Measurements from ENCODE around the gene NAB1. TPM values are rescaled to one million over a fixed set of nuclear protein-coding genes. Genes with fewer than 3 reads are reported as not detected.

Gene NAB1
- total RNA-seq, 1 experiment from 2014 or later = 36.9 TPM

- no peak overlapping the region for H3K27ac ChIP-seq (ENCODE audit: insufficient read length, low read depth, low read length)
- H3K36me3 Mint-ChIP-seq (ENCODE audit: insufficient read depth in 1 of 3, low read depth in 3 of 3) = peaks cover 0 to 8% (median 0%) of the 10 kb centered on the region in 3 experiments; a peak in 4 of 7 replicates
- H3K9me3 ChIP-seq (ENCODE audit: control insufficient read depth, low read depth, low read length) = no peaks in the 10 kb centered on the region
- no peak overlapping the region for H3T11ph ChIP-seq (ENCODE audit: low read length)
- no peak overlapping the region for H4K91ac ChIP-seq (ENCODE audit: insufficient read length, low read depth, low read length)
- peaks cover 14 to 24% of the 10 kb centered on the region in 2 experiments for H3K4me1 Mint-ChIP-seq
- no peak overlapping the region for H3K56ac ChIP-seq (ENCODE audit: insufficient read length, low read depth, low read length)
- no peak overlapping the region for H4K8ac ChIP-seq (replicated peaks; ENCODE audit: insufficient read length, low read depth, low read length)
- H3K27me3 Mint-ChIP-seq (ENCODE audit: low read depth) = no peaks in the 10 kb centered on the region
- H4K5ac ChIP-seq (ENCODE audit: insufficient read length, low read depth, low read length) = no peak overlapping the region
- no peak overlapping the region for H3K9ac ChIP-seq (ENCODE audit: extremely low read depth, insufficient read length, low read length)
- H3K18ac ChIP-seq (ENCODE audit: insufficient read length, low read depth, low read length) = no peak overlapping the region
- no peak overlapping the region for H2BK120ac ChIP-seq (ENCODE audit: low read depth, low read length, poor library complexity, severe bottlenecking)
- H3K9me3 Mint-ChIP-seq = no peaks in the 10 kb centered on the region
- no peak overlapping the region for H2BK20ac ChIP-seq (ENCODE audit: low read depth, low read length, poor library complexity, severe bottlenecking)
- H3K14ac ChIP-seq (ENCODE audit: insufficient read depth, low read length) = no peak overlapping the region
- no peaks in the 10 kb centered on the region for H3K27me3 ChIP-seq (ENCODE audit: insufficient read depth, low read length)
- H3K23me2 ChIP-seq (ENCODE audit: insufficient read length, low read depth, low read length, poor library complexity, severe bottlenecking) = no peaks in the 10 kb centered on the region
- H3K79me1 ChIP-seq (ENCODE audit: insufficient read depth, low read depth, low read length, poor library complexity, severe bottlenecking) = peaks cover 5% of the 10 kb centered on the region
- peaks cover 7% of the 10 kb centered on the region; the same call in 1 of the 2 replicates for H3K79me2 ChIP-seq (ENCODE audit: insufficient read depth, low read length)
- no peak overlapping the region for H2BK12ac ChIP-seq (ENCODE audit: insufficient read length, low read depth, low read length)
- H3K4ac ChIP-seq (ENCODE audit: low read depth, low read length) = no peak overlapping the region
- H4K20me1 ChIP-seq (ENCODE audit: control insufficient read depth, insufficient read depth, insufficient read length) = no peaks in the 10 kb centered on the region
- no peak overlapping the region for H3K27ac Mint-ChIP-seq
- H3K4me1 ChIP-seq (ENCODE audit: insufficient read depth, low read length) = peaks cover 7% of the 10 kb centered on the region
- WGBS (ENCODE audit: extremely low coverage, insufficient read length, low lambda C conversion rate) = no CpG with 5 or more reads among the region's 2 CpGs
- H2AK5ac ChIP-seq (ENCODE audit: insufficient read length, low read length) = no peak overlapping the region
- no peak overlapping the region for H3K4me2 ChIP-seq (ENCODE audit: insufficient read depth, insufficient read length, low read length)
- TF ChIP-seq CTCF (conservative IDR thresholded peaks at IDR 0.05) = no peak
- DNase-seq = no peak
- no peak overlapping the region for H2BK5ac ChIP-seq (ENCODE audit: insufficient read length, low read length)
- H2AFZ ChIP-seq (ENCODE audit: low read length) = no peak overlapping the region
- no peak overlapping the region for H2BK15ac ChIP-seq (ENCODE audit: low read depth, low read length)
- no peak overlapping the region for H3K4me3 Mint-ChIP-seq
- H3K23ac ChIP-seq (ENCODE audit: insufficient read length, low read depth, low read length) = no peak overlapping the region
These were observed 7.4 kb downstream of the NAB1 start for GRCh38 chr2:190656301-190656700.
